OCI-LY1 (cell line): ENCODE data around the gene BPIFA2.

Source experiments
- H2AFZ ChIP-seq: fragments of 200-600 bp; sonication (generic), shearing (Covaris generic); 2 replicates; pipeline ENCODE4 v1.6.0; 2014; ENCODE audit warnings: antibody characterized with exemption, mild to moderate bottlenecking, low read length
- H3F3A ChIP-seq: fragments of 200-600 bp; sonication (generic), shearing (Covaris generic); 2 replicates; pipeline ENCODE4 v1.6.0; 2014; ENCODE audit warnings: mild to moderate bottlenecking, antibody characterized with exemption, low read length, moderate library complexity; ENCODE audit not compliant: insufficient read depth
- H3K27ac ChIP-seq: fragments of 200-600 bp; sonication (generic); 2 replicates; pipeline ENCODE4 v1.5.1; 2014; ENCODE audit warnings: low read length, mixed run types, mild to moderate bottlenecking, low read depth; ENCODE audit not compliant: poor library complexity, severe bottlenecking
- H3K27me3 ChIP-seq: fragments of 200-600 bp; sonication (generic); 2 replicates; pipeline ENCODE4 v1.6.0; 2014; ENCODE audit warnings: antibody characterized with exemption, mild to moderate bottlenecking, low read length, moderate library complexity; ENCODE audit not compliant: insufficient read depth
- H3K36me3 ChIP-seq: fragments of 200-600 bp; sonication (generic); 2 replicates; pipeline ENCODE4 v1.6.1; 2014; ENCODE audit warnings: mild to moderate bottlenecking, antibody characterized with exemption, low read length, moderate library complexity, mixed read lengths; ENCODE audit not compliant: insufficient read depth
- H3K4me1 ChIP-seq: fragments of 200-600 bp; sonication (generic); 2 replicates; pipeline ENCODE4 v1.5.1; 2014; ENCODE audit warnings: mild to moderate bottlenecking, low read length, moderate library complexity; ENCODE audit not compliant: insufficient read depth, severe bottlenecking
- H3K4me2 ChIP-seq: fragments of 200-600 bp; sonication (generic), shearing (Covaris generic); 2 replicates; pipeline ENCODE4 v1.6.1; 2014; ENCODE audit warnings: low read length
- H3K4me3 ChIP-seq: fragments of 200-600 bp; sonication (generic); 2 replicates; pipeline ENCODE4 v1.5.1; 2014; ENCODE audit warnings: low read length, low read depth, mild to moderate bottlenecking, mixed read lengths; ENCODE audit not compliant: poor library complexity, severe bottlenecking
- H3K79me2 ChIP-seq: fragments of 200-600 bp; shearing (Covaris generic); 2 replicates; pipeline ENCODE4 v1.6.1; 2016; ENCODE audit warnings: mixed run types, low read length, mixed read lengths; ENCODE audit not compliant: insufficient read depth
- H3K9ac ChIP-seq: fragments of 200-600 bp; sonication (generic), shearing (Covaris generic); 2 replicates; pipeline ENCODE4 v1.6.1; 2014; ENCODE audit warnings: mild to moderate bottlenecking, low read length, mixed read lengths
- H3K9me2 ChIP-seq: fragments of 200-600 bp; sonication (generic), shearing (Covaris generic); 2 replicates; pipeline ENCODE4 v1.6.1; 2014; ENCODE audit warnings: low read depth, mild to moderate bottlenecking, low read length, mixed read lengths
- H3K9me3 ChIP-seq: fragments of 200-600 bp; shearing (Covaris generic); 2 replicates; pipeline ENCODE4 v1.6.1; 2014; ENCODE audit warnings: low read length, mixed read lengths
- H4K20me1 ChIP-seq: fragments of 200-600 bp; sonication (generic), shearing (Covaris generic); 2 replicates; pipeline ENCODE4 v1.6.0; 2016; ENCODE audit warnings: mild to moderate bottlenecking, low read length; ENCODE audit not compliant: insufficient read depth
- EZH2 ChIP-seq: fragments of 200-600 bp; sonication (generic), shearing (Covaris generic); IDR thresholded peaks from 2 replicates; pipeline ENCODE4 v1.8.0; 2017; ENCODE audit warnings: borderline replicate concordance, mixed run types, mild to moderate bottlenecking, antibody characterized with exemption, low read length, moderate library complexity, mixed read lengths
- TF ChIP-seq, protein P1 (sequence below): fragments of 200-600 bp; sonication (generic), shearing (Covaris generic); IDR thresholded peaks from 2 replicates; pipeline ENCODE4 v1.5.1; 2017; ENCODE audit warnings: mild to moderate bottlenecking, antibody characterized with exemption, low read length, moderate library complexity, mixed read lengths

Gene BPIFA2

DNA sequence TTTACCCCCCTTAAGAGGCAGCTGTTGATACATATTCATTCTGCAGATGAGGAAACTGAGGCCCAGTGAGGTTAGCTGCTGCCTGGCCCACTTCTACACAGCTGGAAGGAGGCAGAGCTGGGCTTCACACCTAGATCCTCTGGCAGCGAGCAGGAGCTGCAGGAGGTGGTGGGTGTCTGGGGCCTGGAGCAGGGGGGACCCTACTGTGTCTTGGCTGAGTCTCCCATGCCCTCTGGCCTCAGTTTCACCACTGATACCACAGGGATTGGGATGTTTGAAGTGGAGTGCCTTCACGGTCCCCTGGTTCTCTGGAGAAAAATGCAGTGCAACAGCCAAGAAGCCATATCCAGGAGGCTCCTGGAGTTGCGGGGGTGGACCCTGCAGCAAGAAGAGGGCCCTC lies 8.2 kb upstream of the BPIFA2 start:
- H3K4me3 ChIP-seq, result no peak overlapping the region
- H3K27ac ChIP-seq, result no peak overlapping the region
- no peak for TF ChIP-seq EZH2
- TF ChIP-seq, protein P1, sequence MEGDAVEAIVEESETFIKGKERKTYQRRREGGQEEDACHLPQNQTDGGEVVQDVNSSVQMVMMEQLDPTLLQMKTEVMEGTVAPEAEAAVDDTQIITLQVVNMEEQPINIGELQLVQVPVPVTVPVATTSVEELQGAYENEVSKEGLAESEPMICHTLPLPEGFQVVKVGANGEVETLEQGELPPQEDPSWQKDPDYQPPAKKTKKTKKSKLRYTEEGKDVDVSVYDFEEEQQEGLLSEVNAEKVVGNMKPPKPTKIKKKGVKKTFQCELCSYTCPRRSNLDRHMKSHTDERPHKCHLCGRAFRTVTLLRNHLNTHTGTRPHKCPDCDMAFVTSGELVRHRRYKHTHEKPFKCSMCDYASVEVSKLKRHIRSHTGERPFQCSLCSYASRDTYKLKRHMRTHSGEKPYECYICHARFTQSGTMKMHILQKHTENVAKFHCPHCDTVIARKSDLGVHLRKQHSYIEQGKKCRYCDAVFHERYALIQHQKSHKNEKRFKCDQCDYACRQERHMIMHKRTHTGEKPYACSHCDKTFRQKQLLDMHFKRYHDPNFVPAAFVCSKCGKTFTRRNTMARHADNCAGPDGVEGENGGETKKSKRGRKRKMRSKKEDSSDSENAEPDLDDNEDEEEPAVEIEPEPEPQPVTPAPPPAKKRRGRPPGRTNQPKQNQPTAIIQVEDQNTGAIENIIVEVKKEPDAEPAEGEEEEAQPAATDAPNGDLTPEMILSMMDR, result no peak
- no peaks in the 10 kb centered on the region for H3K79me2 ChIP-seq
- H3K9me2 ChIP-seq, result no peaks in the 10 kb centered on the region
- no peaks in the 10 kb centered on the region for H3K36me3 ChIP-seq
- no peaks in the 10 kb centered on the region for H3K9me3 ChIP-seq
- no peak overlapping the region for H2AFZ ChIP-seq
- H3F3A ChIP-seq, result no peaks in the 10 kb centered on the region
- H3K4me1 ChIP-seq, result peaks cover 5% of the 10 kb centered on the region
- H3K9ac ChIP-seq, result no peak overlapping the region
- H3K4me2 ChIP-seq, result no peak overlapping the region
- H4K20me1 ChIP-seq, result no peaks in the 10 kb centered on the region
- 0 out of 2 replicates have a peak, but pooled peaks cover 3% of the 10 kb centered on the region for H3K27me3 ChIP-seq

DNA sequence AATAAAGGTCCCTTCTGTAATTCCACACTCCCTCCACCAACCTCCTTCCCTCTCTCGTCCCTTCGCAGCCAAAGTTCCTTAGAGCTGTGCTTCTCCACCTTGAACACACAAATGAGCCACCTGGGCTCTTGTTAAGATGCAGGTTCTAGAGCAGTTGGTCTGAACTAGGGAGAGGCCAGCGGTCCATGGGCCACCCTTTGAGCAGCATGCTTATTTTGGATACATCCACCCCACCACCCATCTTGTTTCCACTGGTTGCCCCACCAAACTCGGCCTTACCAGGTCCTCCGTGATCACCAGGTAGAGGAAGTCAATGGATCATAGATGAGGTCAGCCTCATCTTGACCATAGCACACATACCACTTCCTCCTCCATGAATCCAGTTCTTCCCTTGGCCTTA lies 7.3 kb upstream of the BPIFA2 start:
- no peak overlapping the region for H3K4me2 ChIP-seq
- H3K9me2 ChIP-seq, result no peaks in the 10 kb centered on the region
- H3K36me3 ChIP-seq, result no peaks in the 10 kb centered on the region
- peaks cover 5% of the 10 kb centered on the region for H3K4me1 ChIP-seq
- H4K20me1 ChIP-seq, result no peaks in the 10 kb centered on the region
- H3K79me2 ChIP-seq, result no peaks in the 10 kb centered on the region
- no peak overlapping the region for H3K4me3 ChIP-seq
- no peak for TF ChIP-seq EZH2
- TF ChIP-seq, protein P1, result no peak
- H3K9me3 ChIP-seq, result no peaks in the 10 kb centered on the region
- H3K27me3 ChIP-seq, result 0 out of 2 replicates have a peak, but pooled peaks cover 3% of the 10 kb centered on the region
- no peak overlapping the region for H3K27ac ChIP-seq
- H2AFZ ChIP-seq, result no peak overlapping the region
- no peak overlapping the region for H3K9ac ChIP-seq
- no peaks in the 10 kb centered on the region for H3F3A ChIP-seq

DNA sequence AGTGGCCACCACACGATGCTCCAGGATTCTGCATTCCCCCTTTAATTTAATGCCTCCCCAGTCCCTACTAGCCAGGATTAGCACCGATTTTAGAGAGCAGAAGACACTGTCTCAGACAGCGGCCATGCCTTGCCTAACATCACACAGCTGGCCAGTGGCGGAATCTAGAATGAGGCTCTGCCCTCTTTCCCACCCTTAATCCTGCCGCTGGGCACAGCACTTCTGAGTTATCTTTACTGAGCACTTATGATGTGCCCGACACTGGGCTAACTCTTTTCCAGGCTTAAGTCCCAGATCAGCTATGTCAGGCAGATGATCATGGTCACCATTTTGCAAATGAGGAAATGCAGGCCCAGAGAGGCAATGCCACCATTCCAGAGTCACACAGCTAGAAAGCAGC lies 5.6 kb upstream of the BPIFA2 start:
- no peaks in the 10 kb centered on the region for H3F3A ChIP-seq

More for the DNA sequence above, 5.6 kb upstream of the BPIFA2 start:
- no peak overlapping the region for H3K27ac ChIP-seq
- TF ChIP-seq, protein P1, result no peak
- TF ChIP-seq EZH2, result no peak
- peaks cover 5% of the 10 kb centered on the region for H3K4me1 ChIP-seq
- no peak overlapping the region for H2AFZ ChIP-seq
- no peak overlapping the region for H3K4me2 ChIP-seq
- H3K36me3 ChIP-seq, result no peaks in the 10 kb centered on the region
- H3K4me3 ChIP-seq, result no peak overlapping the region
- 0 out of 2 replicates have a peak, but pooled peaks cover 3% of the 10 kb centered on the region for H3K27me3 ChIP-seq
- H3K79me2 ChIP-seq, result no peaks in the 10 kb centered on the region
- no peaks in the 10 kb centered on the region for H3K9me3 ChIP-seq
- no peak overlapping the region for H3K9ac ChIP-seq
- H3K9me2 ChIP-seq, result no peaks in the 10 kb centered on the region
- no peaks in the 10 kb centered on the region for H4K20me1 ChIP-seq
